Lower leg skin (tissue), 3 donors: ENCODE results near the gene PDCD1.

ENCODE experiments used
- POLR2A ChIP-seq, 2 donors: fragments of 450-650 bp; IDR thresholded peaks; one replicate each; pipeline ENCODE4 v1.6.1; 2016 to 2017; ENCODE audit warnings: antibody characterized with exemption in 2 of 2, mild to moderate bottlenecking in 1 of 2, moderate library complexity in 1 of 2
- TF ChIP-seq, protein P1 (sequence below), 3 donors: fragments of 450-650 bp; IDR thresholded peaks; one replicate each; pipeline ENCODE4 v1.5.1; 2016; ENCODE audit warnings: antibody characterized with exemption in 3 of 3, mild to moderate bottlenecking in 3 of 3, moderate library complexity in 2 of 3

DNA sequence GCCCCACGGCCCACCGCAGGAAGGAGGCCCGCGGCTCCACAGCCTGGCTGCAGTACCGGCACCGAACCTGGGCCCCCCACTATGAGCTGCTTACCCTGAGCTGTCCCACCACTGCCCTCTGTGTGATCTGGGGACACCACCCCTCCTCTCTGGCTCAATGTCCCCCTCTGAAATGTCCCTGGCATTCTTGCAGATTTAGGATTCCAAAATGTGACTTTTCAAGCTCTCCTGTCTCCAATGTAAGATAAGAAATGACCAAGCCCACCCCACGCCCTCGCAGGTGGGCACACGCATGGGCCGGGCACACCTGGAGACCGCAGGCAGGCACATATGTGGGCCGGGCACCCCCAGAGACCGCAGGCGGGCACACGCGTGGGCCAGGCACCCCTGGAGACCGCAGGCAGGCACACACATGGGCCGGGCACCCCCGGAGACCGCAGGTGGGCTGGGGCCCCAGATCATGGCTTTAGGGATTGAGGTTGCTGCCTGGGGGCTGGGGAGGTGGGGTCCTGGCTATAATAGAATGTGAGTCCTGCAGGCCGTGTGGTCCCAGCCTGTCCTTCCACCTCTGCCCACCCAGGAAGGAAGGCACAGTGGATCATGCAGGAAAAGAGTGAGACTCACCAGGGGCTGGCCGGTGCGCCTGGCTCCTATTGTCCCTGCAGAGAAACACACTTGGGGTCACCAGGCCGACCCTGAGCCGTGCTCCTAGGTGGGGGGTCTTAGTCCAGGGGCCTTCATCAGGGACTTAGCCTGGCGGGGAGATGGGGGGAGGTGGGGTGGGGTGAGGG is 7.2 kb downstream of the PDCD1 start:
- TF ChIP-seq POLR2A (IDR thresholded peaks at IDR 0.05) = no peak
- TF ChIP-seq, protein P1, sequence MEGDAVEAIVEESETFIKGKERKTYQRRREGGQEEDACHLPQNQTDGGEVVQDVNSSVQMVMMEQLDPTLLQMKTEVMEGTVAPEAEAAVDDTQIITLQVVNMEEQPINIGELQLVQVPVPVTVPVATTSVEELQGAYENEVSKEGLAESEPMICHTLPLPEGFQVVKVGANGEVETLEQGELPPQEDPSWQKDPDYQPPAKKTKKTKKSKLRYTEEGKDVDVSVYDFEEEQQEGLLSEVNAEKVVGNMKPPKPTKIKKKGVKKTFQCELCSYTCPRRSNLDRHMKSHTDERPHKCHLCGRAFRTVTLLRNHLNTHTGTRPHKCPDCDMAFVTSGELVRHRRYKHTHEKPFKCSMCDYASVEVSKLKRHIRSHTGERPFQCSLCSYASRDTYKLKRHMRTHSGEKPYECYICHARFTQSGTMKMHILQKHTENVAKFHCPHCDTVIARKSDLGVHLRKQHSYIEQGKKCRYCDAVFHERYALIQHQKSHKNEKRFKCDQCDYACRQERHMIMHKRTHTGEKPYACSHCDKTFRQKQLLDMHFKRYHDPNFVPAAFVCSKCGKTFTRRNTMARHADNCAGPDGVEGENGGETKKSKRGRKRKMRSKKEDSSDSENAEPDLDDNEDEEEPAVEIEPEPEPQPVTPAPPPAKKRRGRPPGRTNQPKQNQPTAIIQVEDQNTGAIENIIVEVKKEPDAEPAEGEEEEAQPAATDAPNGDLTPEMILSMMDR (IDR thresholded peaks at IDR 0.05) = no peak
